H1 (cell line): ENCODE measurements around the gene C1GALT1. TPM values are rescaled to one million over a fixed set of nuclear protein-coding genes. Genes with fewer than 3 reads are reported as not detected.
A peak's percentile ranks its signal among the peaks of the same experiment; 100 is the strongest.

Experiments
- ATF3 ChIP-seq: IDR thresholded peaks from 2 replicates; pipeline ENCODE4 v1.6.1; 2011; ENCODE audit warnings: low read depth, mild to moderate bottlenecking, low read length; ENCODE audit not compliant: insufficient read depth
- JUND ChIP-seq: IDR thresholded peaks from 2 replicates; pipeline ENCODE4 v1.6.1; 2011; ENCODE audit warnings: mild to moderate bottlenecking, improper control_type of control experiment, low read length
- RBBP5 ChIP-seq: IDR thresholded peaks from 2 replicates; pipeline ENCODE4 v1.7.1; 2012; ENCODE audit warnings: low read depth, mild to moderate bottlenecking, inconsistent platforms, low read length, moderate library complexity, borderline replicate concordance
- polyA plus RNA-seq, 7 experiments: library from polyadenylated mRNA; depleted of rRNA in 3 of 7; stranded (reverse) in 5 of 7; unstranded in 2 of 7; fragments of >200 nt in 5 of 7; fragments of 200-250 nt in 2 of 7; gene quantifications; 1 replicate in 5 of 7; 2 replicates in 1 of 7; 4 replicates in 1 of 7; pipeline versions ENCODE4 v1.2.1 to v1.2.3, GENCODE V29; 2011 to 2013; ENCODE audit warnings: missing spikeins in 2 of 7, mixed read lengths in 2 of 7
- total RNA-seq: library from RNA; stranded (reverse); fragmentation: NEBNext Ultra II Directional; extraction: Animal tissue kit (Norgen Biotek cat#: 25700); gene quantifications from 2 replicates; pipeline ENCODE4 v1.2.1, GENCODE V29; 2021

Gene C1GALT1
- total and polyA plus RNA-seq, 2 of the 8 experiments (the other 6 are each of a cell fraction or from before 2014, with no cell fraction given) = 18.7 to 94.2 TPM

DNA sequence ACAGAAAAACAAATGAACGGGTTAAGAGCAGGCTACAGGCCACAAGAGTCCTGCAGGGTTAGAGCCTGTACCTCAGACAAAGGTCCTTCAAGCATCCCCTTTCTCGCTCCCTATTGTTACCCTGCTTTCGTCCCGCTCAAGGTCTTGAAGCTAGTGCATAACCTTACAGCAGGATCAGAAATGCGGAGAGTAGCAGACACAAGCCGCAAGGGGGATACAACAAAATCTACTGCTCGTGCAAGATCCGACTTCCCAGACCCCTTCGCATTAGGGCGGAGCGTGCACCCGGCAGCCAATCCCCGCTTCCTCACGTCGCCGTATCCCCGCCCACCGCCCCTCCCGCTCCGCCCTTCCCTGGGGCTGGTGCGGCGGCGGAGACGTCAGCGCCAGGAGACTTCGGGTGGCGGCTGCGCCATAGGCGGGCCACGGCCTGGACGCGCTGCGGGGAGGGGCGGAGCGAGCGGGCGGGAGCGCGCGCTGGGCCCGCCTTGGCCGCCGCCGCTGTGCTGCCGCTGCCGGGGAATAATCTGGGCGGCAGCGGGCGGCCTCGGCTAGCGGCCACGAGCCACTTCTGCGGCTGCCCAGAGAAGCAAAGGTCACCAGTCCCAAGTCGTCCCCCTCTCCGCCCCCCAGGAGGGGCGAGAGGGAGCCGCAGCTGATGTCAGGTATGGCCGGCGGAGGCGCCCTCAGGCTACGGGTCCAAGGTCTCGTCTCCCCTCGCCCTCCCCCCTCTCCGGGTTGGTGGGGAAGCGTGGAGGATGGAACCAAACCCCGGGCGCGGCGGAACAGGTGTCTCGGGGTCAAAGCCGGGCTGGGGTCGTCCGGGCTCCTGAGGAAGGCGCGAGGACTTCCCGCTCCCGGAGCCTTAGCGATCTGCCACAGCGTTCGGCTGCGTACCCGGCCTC, at the start of gene C1GALT1 (continued):
- TF ChIP-seq JUND = 0 out of 2 replicates have a peak, but pooled peaks have one; percentile 4
- no peak for TF ChIP-seq ATF3
- TF ChIP-seq RBBP5 = no peak; the same call in 1 of the 2 replicates
